Pancreas (tissue), 10 donors: ENCODE measurements around the gene CROCC2. TPM values are rescaled to one million over a fixed set of nuclear protein-coding genes. Genes with fewer than 3 reads are reported as not detected.
A peak's percentile ranks its signal among the peaks of the same experiment; 100 is the strongest.

Experiments
- ATAC-seq, 4 donors: fragments of 200-7000 bp; cut with Tn5 transposase; one replicate each; pipeline versions ENCODE4 v1.8.0 to v1.9.1; 2020; ENCODE audit warnings: mild to moderate bottlenecking in 4 of 4, moderate library complexity in 4 of 4
- DNase-seq, 6 donors: peaks; one replicate each; pipeline ENCODE4 v3.0.0-alpha.2; 2020
- FAIRE-seq: peaks from 2 replicates; lab custom pipeline; 2012; peaks lifted over from hg19 to GRCh38; lab: Jason Lieb, UNC
- H3K27ac ChIP-seq, 4 donors: fragments of 200-600 bp; sonication (generic); 1 replicate in 3 of 4; 2 replicates in 1 of 4; pipeline versions ENCODE4 v1.5.0 to v1.8.0; 2020
- H3K27me3 ChIP-seq, 4 donors: fragments of 200-600 bp; one replicate each; pipeline ENCODE4 v1.8.0; 2021
- H3K36me3 ChIP-seq, 3 donors: fragments of 200-600 bp; sonication (generic) in 1 of 3; one replicate each; pipeline versions ENCODE4 v1.5.0 to v1.8.0; 2020 to 2021
- H3K4me1 ChIP-seq, 3 donors: fragments of 200-600 bp; one replicate each; pipeline ENCODE4 v1.8.0; 2021
- H3K4me3 ChIP-seq, 4 donors: fragments of 200-600 bp; sonication (generic) in 2 of 4; one replicate each; pipeline versions ENCODE4 v1.5.0 to v1.8.0; 2020 to 2021
- H3K9me3 ChIP-seq, 4 donors: fragments of 200-600 bp; one replicate each; pipeline ENCODE4 v1.8.0; 2021
- WGBS, 2 donors: extraction: QIAGEN DNeasy Blood & Tissue Kit; methylation state at CpG; one replicate each; pipeline ENCODE4 v1.1.7; 2013; 5-methylcytosine and 5-hydroxymethylcytosine counted together
- intact Hi-C, 3 donors: fragments of 100-400 bp; cut with DNase I; formaldehyde crosslinking; loops; one replicate each; pipeline versions ENCODE4 v1.11.1 to v1.14.2; 2022
- polyA plus RNA-seq, 2 donors: library from polyadenylated mRNA; stranded (reverse); fragments of 200-250 nt; gene quantifications; one replicate each; pipeline ENCODE4 v1.2.3, GENCODE V29; 2013
- total RNA-seq, 6 donors: library from RNA; stranded (reverse); fragmentation: NEBNext Ultra II Directional in 4 of 6; extraction: Animal tissue kit (Norgen Biotek cat#: 25700) in 4 of 6; gene quantifications; one replicate each; pipeline versions ENCODE4 v1.2.1 to v1.2.4, GENCODE V29; 2021 to 2023
- TF ChIP-seq, protein P1 (sequence below), 4 donors: fragments of 200-600 bp; sonication (generic) in 3 of 4; IDR thresholded peaks; one replicate each; pipeline versions ENCODE4 v1.5.0 to v1.8.0; 2021; ENCODE audit warnings: antibody characterized with exemption in 4 of 4
- donor health status: healthy with polysubstance abuse.
- donor health status: DM: no; HTN: no; CAD: no; lungs with moderate emphysema.
- donor health status: DM: no; HTN: no; CAD: no.
- donor health status: control.
- donor health status: control.
- donor health status: Bipolar disorder and iron deficiency.
- donor health status: DM: yes; HTN: yes; CAD: no.
- donor health status: DM: no; HTN: no; CAD: no.
- donor health status: DM: no; HTN: no; CAD: no.
- donor health status: DM: yes; HTN: yes; CAD: no.

CROCC2 gene
- total and polyA plus RNA-seq, 8 donors = 0.04 to 0.05 (median 0.04) TPM; not detected in 5

DNA sequence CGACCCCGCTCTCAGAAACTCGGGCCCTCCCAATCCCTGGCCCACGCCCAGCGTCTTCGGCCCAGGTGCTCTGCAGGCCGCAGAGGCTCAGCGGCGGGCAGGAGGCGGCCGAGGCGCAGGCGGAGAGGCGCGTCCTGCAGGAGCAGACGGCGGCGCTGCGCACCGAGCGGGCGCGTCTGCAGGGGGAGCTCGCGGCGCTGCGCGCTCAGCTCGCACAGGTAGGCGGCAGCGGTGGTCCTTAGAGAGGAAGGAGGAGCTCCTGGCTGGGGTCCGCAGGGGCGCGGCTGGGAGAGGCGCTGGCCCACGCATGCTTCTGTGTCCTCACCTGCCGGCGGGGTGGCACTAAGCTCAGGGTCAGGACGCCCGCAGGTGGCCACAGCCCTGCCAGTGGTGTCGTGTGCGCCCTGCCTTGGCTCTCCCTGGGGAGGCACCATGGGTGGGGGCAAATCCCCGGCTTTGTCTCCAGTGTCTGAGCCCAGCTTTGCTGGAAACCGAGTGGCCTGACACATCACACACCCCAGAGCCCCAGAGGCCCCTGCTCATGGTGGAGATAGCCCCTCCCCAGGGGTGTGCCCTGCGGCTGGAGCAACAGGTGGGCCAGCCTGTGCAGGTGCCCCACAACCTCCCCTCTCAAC is 77.3 kb downstream of the CROCC2 start:
- TF ChIP-seq, protein P1, sequence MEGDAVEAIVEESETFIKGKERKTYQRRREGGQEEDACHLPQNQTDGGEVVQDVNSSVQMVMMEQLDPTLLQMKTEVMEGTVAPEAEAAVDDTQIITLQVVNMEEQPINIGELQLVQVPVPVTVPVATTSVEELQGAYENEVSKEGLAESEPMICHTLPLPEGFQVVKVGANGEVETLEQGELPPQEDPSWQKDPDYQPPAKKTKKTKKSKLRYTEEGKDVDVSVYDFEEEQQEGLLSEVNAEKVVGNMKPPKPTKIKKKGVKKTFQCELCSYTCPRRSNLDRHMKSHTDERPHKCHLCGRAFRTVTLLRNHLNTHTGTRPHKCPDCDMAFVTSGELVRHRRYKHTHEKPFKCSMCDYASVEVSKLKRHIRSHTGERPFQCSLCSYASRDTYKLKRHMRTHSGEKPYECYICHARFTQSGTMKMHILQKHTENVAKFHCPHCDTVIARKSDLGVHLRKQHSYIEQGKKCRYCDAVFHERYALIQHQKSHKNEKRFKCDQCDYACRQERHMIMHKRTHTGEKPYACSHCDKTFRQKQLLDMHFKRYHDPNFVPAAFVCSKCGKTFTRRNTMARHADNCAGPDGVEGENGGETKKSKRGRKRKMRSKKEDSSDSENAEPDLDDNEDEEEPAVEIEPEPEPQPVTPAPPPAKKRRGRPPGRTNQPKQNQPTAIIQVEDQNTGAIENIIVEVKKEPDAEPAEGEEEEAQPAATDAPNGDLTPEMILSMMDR (IDR thresholded peaks at IDR 0.05) = peak in 3 of 4 donors; percentile 30 to 50 (median 33)
- H3K36me3 ChIP-seq = no peaks in the 10 kb centered on the region

DNA sequence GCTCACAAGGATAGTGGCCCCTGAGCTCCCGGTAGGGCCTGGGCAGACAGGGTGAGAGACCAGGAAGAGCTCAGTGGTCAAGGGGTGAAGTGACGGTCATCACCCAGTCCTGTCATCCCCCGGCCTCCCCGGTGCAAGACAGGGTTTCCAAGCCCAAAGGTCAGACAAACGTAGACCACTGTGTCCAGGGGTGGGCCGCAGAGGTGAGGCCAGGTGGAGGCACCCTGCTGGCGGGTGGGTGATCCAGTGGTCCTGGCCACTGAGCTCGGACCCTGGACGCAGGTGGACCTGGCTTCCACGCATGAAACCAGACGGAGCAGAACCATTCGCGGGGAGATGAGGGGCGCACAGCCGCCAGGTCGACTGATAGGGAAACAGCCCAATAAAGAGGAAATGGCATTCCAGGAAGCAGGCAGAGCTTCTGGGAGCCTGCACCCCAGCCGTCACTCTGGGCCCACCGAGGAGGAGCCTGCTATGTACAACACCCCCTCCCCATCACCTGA is 77.9 kb downstream of the CROCC2 start:
- H3K4me3 ChIP-seq = no peak overlapping the region
- peak in 4 of 6 donors; percentile 9 to 65 (median 30) for DNase-seq
- no peaks in the 10 kb centered on the region for H3K9me3 ChIP-seq
- peaks cover 0 to 6% (median 0%) of the 10 kb centered on the region in 3 donors for H3K4me1 ChIP-seq
- intact Hi-C loops = no loop called here
- H3K27me3 ChIP-seq = no peaks in the 10 kb centered on the region
- no peaks in the 10 kb centered on the region for H3K36me3 ChIP-seq
- H3K27ac ChIP-seq = no peak overlapping the region
- ATAC-seq = no peak
- WGBS, 2 donors = 42 to 57% methylated on average over 18 of the region's 18 CpGs
- TF ChIP-seq, protein P1 (IDR thresholded peaks at IDR 0.05) = no peak
- no peak for FAIRE-seq

More for the DNA sequence above, 77.3 kb downstream of the CROCC2 start:
- DNase-seq (peak in 4 of 6 donors; percentile 47 to 81 (median 66)), ATAC-seq (peak; percentile 78 to 91 (median 86)), FAIRE-seq (no peak)
- intact Hi-C loops = no loop called here
- H3K27me3 ChIP-seq = no peaks in the 10 kb centered on the region
- WGBS, 2 donors = 3 to 6% methylated on average over 33 to 45 of the region's 45 CpGs
- peaks cover 0 to 6% (median 0%) of the 10 kb centered on the region in 3 donors for H3K4me1 ChIP-seq
- no peaks in the 10 kb centered on the region for H3K9me3 ChIP-seq
- H3K4me3 ChIP-seq = no peak overlapping the region
- H3K27ac ChIP-seq = no peak overlapping the region

DNA sequence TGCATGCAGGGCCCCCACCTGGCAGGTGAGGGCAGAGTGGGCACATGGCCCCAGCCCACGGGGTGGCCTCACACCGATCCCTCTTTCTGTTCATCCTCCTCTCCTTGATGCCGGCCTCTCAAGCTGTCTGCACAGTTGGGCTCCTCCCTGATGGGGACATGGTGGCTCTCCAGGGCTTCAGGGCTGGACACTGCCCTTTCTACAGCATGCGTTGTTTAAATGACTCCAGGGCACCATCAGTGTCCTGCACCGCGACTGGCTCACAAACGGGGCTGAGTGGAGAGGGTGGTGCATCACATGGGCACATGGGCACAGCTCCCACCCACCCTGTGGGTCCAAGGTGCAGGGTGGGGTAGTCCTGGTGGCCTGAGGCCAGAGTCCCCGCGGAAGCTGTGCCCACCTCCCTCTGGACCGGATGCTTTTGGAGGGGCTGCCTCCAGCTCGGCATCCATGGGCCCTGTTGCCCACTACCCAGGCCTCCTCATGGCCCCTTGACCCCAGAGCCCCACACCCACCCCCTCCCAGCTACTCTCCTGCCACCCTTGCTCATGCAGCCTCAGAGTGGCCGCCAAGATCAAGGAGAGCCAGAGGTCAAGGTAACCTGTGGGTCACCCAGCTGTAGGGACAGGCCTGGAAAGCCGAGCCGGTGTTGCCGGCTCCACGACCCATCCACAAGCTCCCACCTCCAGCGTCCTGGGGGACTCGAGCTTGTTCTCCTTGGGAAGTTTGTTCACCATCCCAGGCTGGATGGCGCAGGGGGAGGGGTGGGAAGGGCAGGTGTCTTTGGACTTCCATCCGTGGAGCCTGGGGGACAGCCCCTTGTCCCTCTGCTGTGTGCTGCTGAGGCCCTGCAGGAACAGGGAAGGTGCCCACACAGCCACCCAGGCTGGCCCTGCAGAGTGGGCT is 80.0 kb downstream of the CROCC2 start:
- no peaks in the 10 kb centered on the region for H3K36me3 ChIP-seq
- no peak overlapping the region for H3K4me3 ChIP-seq
- FAIRE-seq = no peak
- H3K27me3 ChIP-seq = no peaks in the 10 kb centered on the region
- intact Hi-C loops = no loop called here
- H3K27ac ChIP-seq = peak overlapping the region in 3 of 4 donors; percentile 38 to 64 (median 46)
- peaks cover 0 to 7% (median 0%) of the 10 kb centered on the region in 3 donors for H3K4me1 ChIP-seq
- H3K9me3 ChIP-seq = no peaks in the 10 kb centered on the region
- 72 to 74% methylated on average over 20 of the region's 20 CpGs for WGBS, 2 donors
- ATAC-seq = no peak
- DNase-seq = peak in 4 of 6 donors; percentile 10 to 56 (median 36)
- TF ChIP-seq, protein P1 (IDR thresholded peaks at IDR 0.05) = no peak

DNA sequence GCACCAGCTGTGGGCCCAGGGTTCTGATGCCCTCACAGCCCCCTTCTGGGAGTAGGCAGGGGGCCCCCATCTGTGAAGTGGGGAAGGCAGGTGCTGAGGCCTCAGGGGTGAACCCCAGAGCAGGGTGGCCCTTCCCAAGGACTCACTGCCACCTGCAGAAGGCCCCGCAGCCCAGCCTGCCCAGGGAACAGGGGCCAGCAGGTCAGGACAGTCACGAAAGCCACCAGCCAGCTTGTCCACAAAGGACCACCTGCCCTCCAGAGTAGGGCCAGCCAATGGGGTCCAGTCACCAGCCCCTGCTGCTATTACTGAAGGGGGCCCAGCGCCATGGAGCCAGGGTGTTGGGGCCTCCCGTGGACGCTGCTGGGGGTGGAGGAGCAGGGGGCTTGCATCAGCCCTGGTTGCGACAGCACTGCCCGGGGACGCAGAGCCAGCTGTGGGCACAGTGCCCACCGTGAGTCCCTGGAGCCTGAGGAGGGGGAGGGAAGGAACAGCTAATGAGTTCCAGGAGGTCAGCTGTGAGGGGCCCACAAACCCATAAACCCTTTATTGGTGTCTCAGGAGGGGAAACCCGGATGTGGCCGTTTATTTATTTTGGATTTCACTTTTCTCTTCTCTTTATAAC is 80.8 kb downstream of the CROCC2 start:
- FAIRE-seq (no peak), DNase-seq (peak in 4 of 6 donors; percentile 51 to 67 (median 60)), ATAC-seq (peak in 3 of 4 donors; percentile 12)
- TF ChIP-seq, protein P1 (IDR thresholded peaks at IDR 0.05) = no peak
- Histone ChIP-seq H3K27ac (peak overlapping the region; percentile 38 to 64 (median 46)), H3K4me1 (peaks cover 0 to 11% (median 0%) of the 10 kb centered on the region in 3 donors), H3K4me3 (no peak overlapping the region), H3K27me3 (no peaks in the 10 kb centered on the region), H3K36me3 (no peaks in the 10 kb centered on the region), H3K9me3 (no peaks in the 10 kb centered on the region)
- intact Hi-C loops = no loop called here
- WGBS, 2 donors = 40 to 44% methylated on average over 11 of the region's 11 CpGs
